Karpas-422 (cell line): ENCODE data around the gene CBFA2T2. TPM values are rescaled to one million over a fixed set of nuclear protein-coding genes. Genes with fewer than 3 reads are reported as not detected.
"Not testable (repeated sequence)": the region's sequence is repeated elsewhere in the genome, so short reads cannot be mapped to it uniquely, and the experiment has no call there.

Experiments used
- DNase-seq: peaks from one replicate; pipeline ENCODE4 v3.0.0-alpha.2; 2015
- H2AFZ ChIP-seq: fragments of 200-600 bp; sonication (generic); 2 replicates; pipeline ENCODE4 v1.6.1; 2014; ENCODE audit warnings: antibody characterized with exemption, low read length, mixed read lengths
- H3K27ac ChIP-seq: fragments of 200-600 bp; sonication (generic); 2 replicates; pipeline ENCODE4 v1.5.1; 2014; ENCODE audit warnings: mild to moderate bottlenecking, low read length, moderate library complexity
- H3K27me3 ChIP-seq: fragments of 200-600 bp; sonication (generic); 2 replicates; pipeline ENCODE4 v1.6.1; 2014; ENCODE audit warnings: low read length, mixed read lengths
- H3K36me3 ChIP-seq: fragments of 200-600 bp; sonication (generic); 2 replicates; pipeline ENCODE4 v1.6.1; 2014; ENCODE audit warnings: low read length, mixed read lengths; ENCODE audit not compliant: insufficient read depth
- H3K4me1 ChIP-seq: fragments of 200-600 bp; sonication (generic); 2 replicates; pipeline ENCODE4 v1.6.1; 2014; ENCODE audit warnings: mild to moderate bottlenecking, low read length, mixed read lengths
- H3K4me2 ChIP-seq: fragments of 200-600 bp; sonication (generic); 2 replicates; pipeline ENCODE4 v1.6.1; 2014; ENCODE audit warnings: low read length, low read depth, mild to moderate bottlenecking; ENCODE audit not compliant: poor library complexity, severe bottlenecking
- H3K4me3 ChIP-seq: fragments of 200-600 bp; sonication (generic); 2 replicates; pipeline ENCODE4 v1.5.1; 2014; ENCODE audit warnings: mild to moderate bottlenecking, antibody characterized with exemption, low read length, mixed read lengths
- H3K79me2 ChIP-seq: fragments of 200-600 bp; sonication (generic); 2 replicates; pipeline ENCODE4 v1.6.1; 2014; ENCODE audit warnings: mild to moderate bottlenecking, low read length, mixed read lengths
- H3K9ac ChIP-seq: fragments of 200-600 bp; sonication (generic); 2 replicates; pipeline ENCODE4 v1.6.0; 2014; ENCODE audit warnings: low read length
- H3K9me2 ChIP-seq: fragments of 200-600 bp; sonication (generic), shearing (Covaris generic); replicated peaks from 2 replicates; pipeline ENCODE4 v1.6.0; 2014; ENCODE audit warnings: mild to moderate bottlenecking, low read length, moderate library complexity; ENCODE audit not compliant: insufficient read depth
- H3K9me3 ChIP-seq: fragments of 300-700, 200-600 bp; sonication (generic); 2 replicates; pipeline ENCODE4 v1.6.1; 2014; ENCODE audit warnings: low read length, mixed read lengths
- H4K20me1 ChIP-seq: fragments of 200-600 bp; sonication (generic); 2 replicates; pipeline ENCODE4 v1.6.1; 2014; ENCODE audit warnings: mild to moderate bottlenecking, antibody characterized with exemption, low read length, low read depth; ENCODE audit not compliant: insufficient read depth
- total RNA-seq: library from RNA; depleted of rRNA; stranded (reverse); fragments of >200 nt; shearing (Covaris generic); gene quantifications from 2 replicates; pipeline ENCODE4 v1.2.3, GENCODE V29; 2014; ENCODE audit warnings: low replicate concordance; rRNA removed

CBFA2T2 gene
- total RNA-seq, 1 experiment from 2014 or later, result 54.8 TPM

- no peak overlapping the region for H2AFZ ChIP-seq
- H3K27me3 ChIP-seq, result no peaks in the 10 kb centered on the region
- H3K9ac ChIP-seq, result no peak overlapping the region
- no peaks in the 10 kb centered on the region for H3K9me2 ChIP-seq
- DNase-seq, result no peak
- H3K27ac ChIP-seq, result no peak overlapping the region
- H3K9me3 ChIP-seq, result no peaks in the 10 kb centered on the region
- H4K20me1 ChIP-seq, result no peaks in the 10 kb centered on the region
- H3K79me2 ChIP-seq, result no peaks in the 10 kb centered on the region
- no peaks in the 10 kb centered on the region for H3K36me3 ChIP-seq
- H3K4me1 ChIP-seq, result peaks cover 6% of the 10 kb centered on the region
- no peak overlapping the region for H3K4me3 ChIP-seq
- H3K4me2 ChIP-seq, result no peak overlapping the region
Observed at GRCh38 chr20:33694639-33695012, 204.7 kb downstream of the CBFA2T2 start.

GRCh38 chr20:33696448-33696847, 206.6 kb downstream of the CBFA2T2 start:
- H2AFZ ChIP-seq, result no peak overlapping the region
- H3K4me1 ChIP-seq, result no peaks in the 10 kb centered on the region
- H3K27me3 ChIP-seq, result no peaks in the 10 kb centered on the region
- no peaks in the 10 kb centered on the region for H4K20me1 ChIP-seq
- no peak overlapping the region for H3K4me2 ChIP-seq
- H3K9me2 ChIP-seq, result no peaks in the 10 kb centered on the region
- H3K79me2 ChIP-seq, result no peaks in the 10 kb centered on the region
- no peak overlapping the region for H3K4me3 ChIP-seq
- no peak for DNase-seq
- H3K27ac ChIP-seq, result no peak overlapping the region
- no peaks in the 10 kb centered on the region for H3K9me3 ChIP-seq
- no peaks in the 10 kb centered on the region for H3K36me3 ChIP-seq
- no peak overlapping the region for H3K9ac ChIP-seq

- Histone ChIP-seq H3K79me2 (no peaks in the 10 kb centered on the region), H3K4me3 (no peak overlapping the region), H4K20me1 (no peaks in the 10 kb centered on the region), H3K27me3 (no peaks in the 10 kb centered on the region), H3K4me1 (no peaks in the 10 kb centered on the region), H3K9ac (no peak overlapping the region), H3K9me3 (no peaks in the 10 kb centered on the region), H2AFZ (no peak overlapping the region), H3K36me3 (no peaks in the 10 kb centered on the region), H3K4me2 (no peak overlapping the region), H3K27ac (no peak overlapping the region), H3K9me2 (no peaks in the 10 kb centered on the region)
- DNase-seq, result no peak
Observed at GRCh38 chr20:33697129-33697528, 207.2 kb downstream of the CBFA2T2 start.

- not testable (repeated sequence) for H3K27ac ChIP-seq, H3K9me2 ChIP-seq, H3K9ac ChIP-seq, H2AFZ ChIP-seq, H3K4me3 ChIP-seq, H3K4me1 ChIP-seq, H3K4me2 ChIP-seq, H3K36me3 ChIP-seq, DNase-seq, H3K27me3 ChIP-seq, H4K20me1 ChIP-seq, H3K79me2 ChIP-seq, H3K9me3 ChIP-seq
Observed at GRCh38 chr20:33698966-33699365, 209.1 kb downstream of the CBFA2T2 start.

Other genes with a start within 250 kb of the CBFA2T2 start
- gene BPIFB1, start 206.9 kb upstream of the CBFA2T2 start, total RNA-seq, result not detected in 2 replicates
- 30.7 and 32.5 TPM in 2 replicates for gene CDK5RAP1, start 88.6 kb upstream of the CBFA2T2 start, total RNA-seq
- gene SNTA1, start 46.3 kb upstream of the CBFA2T2 start, total RNA-seq, result 51.4 and 85.6 TPM in 2 replicates
- gene C20orf144, start 172.2 kb downstream of the CBFA2T2 start, total RNA-seq, result 0.45 and 0.69 TPM in 2 replicates
- gene ACTL10, start 176.8 kb downstream of the CBFA2T2 start, total RNA-seq, result 2.5 and 9.2 TPM in 2 replicates
- gene NECAB3, start 184.3 kb downstream of the CBFA2T2 start, total RNA-seq, result 38.2 and 89.2 TPM in 2 replicates
- 19.2 and 37.2 TPM in 2 replicates for gene E2F1, start 196.3 kb downstream of the CBFA2T2 start, total RNA-seq
- gene PXMP4, start 230.2 kb downstream of the CBFA2T2 start, total RNA-seq, result 3.8 and 4.7 TPM in 2 replicates
- gene ZNF341, start 241.9 kb downstream of the CBFA2T2 start, total RNA-seq, result 3.0 and 4.9 TPM in 2 replicates